DMS153 (cell line): Measurements from ENCODE around the gene MAP3K5.

ENCODE experiments used
- DNase-seq: peaks from one replicate; lab custom pipeline; 2025; lab: John Stamatoyannopoulos, UW

The MAP3K5 gene

DNA sequence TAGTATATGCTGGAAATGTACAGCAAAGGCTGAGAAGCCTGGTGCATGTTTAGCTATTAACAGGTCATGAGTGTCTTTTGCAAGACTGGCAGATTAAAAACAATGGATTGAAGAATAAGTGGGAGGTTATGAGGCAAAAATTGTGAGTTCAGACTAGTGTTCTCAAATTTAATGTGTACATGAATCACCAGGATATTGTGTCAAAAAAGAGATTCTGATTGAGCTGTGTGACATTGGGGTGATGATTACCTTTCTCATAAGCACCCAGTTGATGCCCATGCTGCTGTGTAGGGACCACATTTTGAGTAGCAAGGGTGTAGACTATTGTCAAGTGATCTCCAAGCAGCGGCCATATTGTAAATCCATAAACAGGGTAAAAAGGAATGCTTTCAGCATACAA is 44.8 kb downstream of the MAP3K5 start:
- no peak for DNase-seq

DNA sequence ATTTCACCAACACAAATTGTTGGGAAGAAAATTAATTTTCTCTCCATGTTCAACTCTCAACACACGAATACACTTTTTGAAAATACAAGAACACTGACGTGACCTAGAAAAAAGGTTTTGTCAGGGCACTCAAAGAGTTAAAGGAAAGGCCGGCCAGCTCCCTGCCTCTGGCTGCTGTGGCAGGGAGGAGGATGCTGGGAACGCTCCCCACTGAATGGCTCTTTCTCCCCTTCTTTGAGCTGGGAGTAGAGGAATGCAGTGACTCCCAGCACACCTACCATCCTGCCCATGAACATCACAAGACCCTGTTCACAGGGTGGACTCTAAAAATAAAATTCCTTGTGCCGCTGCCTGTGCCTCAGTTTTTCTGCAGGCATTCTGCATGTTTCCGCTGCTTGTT is 47.0 kb downstream of the MAP3K5 start:
- no peak for DNase-seq

DNA sequence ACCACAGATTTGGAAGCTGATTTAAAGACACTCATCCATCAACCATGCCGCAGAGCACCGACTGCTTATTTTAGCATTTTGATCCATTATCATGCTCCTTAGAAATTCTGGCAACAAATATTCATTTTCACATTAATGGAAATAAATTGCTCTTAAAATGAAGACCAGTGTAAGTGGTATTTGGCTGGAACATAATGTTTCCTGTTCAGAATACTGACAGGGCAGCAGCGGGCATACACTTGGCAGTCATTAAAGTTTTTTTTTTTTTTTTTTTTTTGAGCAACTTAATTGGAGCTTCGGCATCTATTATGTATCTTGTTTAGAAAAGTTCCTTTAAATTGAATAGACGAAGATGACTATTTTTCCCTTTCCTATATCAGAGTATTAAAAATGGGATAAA is 47.4 kb downstream of the MAP3K5 start:
- DNase-seq = no peak

DNA sequence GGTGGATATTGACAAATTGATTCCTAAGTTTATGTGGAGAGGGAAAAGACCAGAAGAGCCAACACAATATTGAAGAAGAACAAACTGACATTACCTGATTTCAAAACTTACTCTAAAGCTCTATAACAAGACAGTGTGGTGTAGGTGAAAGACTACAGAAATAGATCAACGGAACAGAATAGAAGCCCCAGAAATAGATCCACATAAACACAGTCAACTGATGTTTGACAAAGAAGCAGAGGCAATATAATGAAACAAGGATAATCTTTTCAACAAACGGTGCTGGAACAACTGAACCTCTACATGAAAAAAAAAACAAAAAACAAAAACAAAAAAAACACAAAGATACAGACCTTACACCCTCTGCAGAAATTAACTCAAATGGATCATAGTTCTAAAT is 50.2 kb downstream of the MAP3K5 start:
- no peak for DNase-seq

DNA sequence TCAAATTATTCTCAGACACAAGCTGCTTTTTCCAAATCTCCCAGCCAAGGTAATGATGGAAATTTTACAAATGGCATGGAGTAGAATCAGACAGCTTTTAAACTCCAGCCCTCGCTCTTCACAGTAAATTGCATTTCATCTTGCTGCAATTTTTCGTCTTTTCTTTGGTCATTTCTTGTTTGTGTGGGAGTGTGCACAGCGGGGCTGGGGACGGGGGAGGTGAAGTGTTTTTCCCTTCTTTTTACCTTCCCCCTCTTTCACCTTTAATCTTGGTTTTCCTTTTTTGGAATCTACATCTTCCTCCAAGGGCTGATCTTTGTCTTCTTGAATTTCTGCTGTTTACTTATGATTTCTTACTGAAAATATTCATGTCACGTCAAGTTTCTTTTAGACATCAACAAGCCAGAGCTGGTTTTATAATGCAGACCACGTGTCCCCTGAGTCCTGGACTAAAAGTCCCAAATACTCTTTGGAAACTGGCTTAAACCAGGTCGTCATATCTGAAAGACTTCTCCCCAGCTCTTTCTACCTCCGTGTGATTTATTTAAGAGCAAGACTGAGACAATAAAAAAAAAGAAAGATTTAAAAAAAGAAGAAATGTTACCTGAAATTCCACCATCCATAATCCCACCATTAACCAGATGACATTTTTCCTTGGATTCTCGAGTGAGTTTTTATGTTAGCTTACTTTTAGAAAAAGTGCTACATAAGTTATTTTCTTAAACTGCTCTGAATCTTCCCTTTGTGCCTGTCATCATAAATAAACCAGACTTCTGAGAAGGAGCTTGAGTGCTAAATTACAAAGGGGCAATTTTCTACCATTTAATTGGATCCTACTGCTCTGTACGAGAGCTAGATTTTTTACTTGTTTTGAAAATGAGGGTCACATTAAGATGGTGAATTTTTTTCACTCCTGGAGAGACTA is 52.0 kb downstream of the MAP3K5 start:
- no peak for DNase-seq

DNA sequence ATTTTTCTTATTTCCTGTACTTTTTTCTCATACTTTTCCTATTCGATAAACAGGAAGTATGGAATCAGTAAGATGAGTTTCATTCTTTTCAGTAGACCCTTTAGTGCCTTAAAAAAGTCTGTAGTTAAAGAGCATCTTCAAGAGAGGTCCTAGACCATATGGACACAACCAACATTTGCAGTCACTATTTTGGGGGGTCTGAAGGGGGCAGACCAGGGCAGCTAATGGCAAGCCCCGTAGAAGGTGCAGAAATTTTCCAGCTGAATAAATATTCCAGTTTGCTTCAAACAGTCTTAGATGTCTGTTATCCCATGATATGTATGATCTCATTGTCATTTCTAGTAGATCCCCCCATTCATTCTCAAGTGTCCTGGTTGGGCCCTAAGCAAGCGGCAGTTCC is 52.8 kb downstream of the MAP3K5 start:
- no peak for DNase-seq

DNA sequence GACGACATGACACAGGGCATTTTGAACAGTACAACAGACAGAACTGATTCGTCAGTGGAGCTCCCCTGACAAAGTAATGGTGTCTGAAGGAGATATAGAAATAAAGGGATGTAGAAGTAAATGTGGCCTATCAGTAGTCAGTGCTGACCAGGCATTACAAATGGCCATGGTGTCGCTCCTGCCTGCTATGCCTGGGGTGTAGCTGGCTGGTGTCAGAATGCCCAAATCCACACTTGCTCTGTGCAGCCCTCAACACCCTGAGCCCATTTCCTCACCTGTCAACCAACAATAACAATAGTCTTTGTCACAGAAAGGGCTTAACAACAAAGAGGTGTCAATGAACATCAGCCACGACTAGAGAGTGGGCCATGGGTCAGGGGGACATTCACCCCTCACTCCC is 53.2 kb downstream of the MAP3K5 start:
- DNase-seq = no peak

DNA sequence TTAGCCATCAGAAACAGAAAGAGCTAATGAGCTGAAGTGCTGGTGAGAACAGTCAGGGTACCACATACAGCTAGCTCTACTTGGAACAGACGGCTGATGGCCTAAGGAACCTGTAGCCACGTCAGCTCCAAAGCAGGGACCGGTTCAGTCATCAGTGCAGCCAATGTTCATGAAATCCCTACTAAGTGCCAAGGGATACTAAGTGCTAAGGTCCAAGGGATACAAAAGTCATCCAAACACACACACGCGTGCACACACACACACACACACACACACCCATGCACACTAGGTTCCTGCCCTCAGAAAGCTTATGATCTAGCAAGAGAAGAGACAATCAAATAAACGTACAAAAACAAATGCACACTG is 53.6 kb downstream of the MAP3K5 start:
- no peak for DNase-seq

DNA sequence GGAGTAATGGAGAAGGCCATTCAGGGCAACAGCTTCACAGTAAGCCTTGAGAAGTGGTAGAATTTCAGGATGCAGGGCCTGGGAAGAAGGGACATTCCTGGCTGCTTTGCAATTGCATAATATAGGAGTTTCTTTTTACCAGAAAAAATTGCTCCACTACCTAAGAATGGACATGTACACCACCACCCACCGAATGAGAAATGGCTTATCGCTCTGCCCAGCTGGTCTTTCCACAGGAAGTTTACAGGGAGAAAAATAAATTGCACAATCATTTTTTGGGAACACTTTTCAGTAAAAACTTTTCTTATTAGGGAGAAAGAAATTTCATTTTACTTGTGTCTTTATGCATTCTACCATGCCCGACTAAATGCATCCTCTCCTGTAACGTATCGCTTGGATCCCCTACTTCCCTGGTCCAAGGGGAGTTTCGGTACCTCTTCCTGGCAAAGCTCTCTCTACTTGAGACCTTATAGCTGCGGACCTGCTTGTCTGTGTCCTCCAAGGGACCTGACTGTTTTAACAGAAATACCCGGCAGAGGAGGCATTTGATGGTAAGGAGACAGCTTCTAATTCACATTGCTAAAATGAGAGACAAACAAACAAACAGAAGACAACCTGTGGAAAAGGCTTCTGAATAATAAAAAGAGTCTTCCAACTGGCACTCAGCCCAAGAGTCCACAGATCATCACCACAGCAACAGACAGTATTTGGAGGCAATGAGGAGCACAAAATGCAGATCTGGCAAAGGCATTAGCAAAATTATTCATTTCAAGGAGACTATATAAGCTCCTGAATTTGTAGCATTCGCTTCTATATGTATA is 54.2 kb downstream of the MAP3K5 start:
- no peak for DNase-seq

DNA sequence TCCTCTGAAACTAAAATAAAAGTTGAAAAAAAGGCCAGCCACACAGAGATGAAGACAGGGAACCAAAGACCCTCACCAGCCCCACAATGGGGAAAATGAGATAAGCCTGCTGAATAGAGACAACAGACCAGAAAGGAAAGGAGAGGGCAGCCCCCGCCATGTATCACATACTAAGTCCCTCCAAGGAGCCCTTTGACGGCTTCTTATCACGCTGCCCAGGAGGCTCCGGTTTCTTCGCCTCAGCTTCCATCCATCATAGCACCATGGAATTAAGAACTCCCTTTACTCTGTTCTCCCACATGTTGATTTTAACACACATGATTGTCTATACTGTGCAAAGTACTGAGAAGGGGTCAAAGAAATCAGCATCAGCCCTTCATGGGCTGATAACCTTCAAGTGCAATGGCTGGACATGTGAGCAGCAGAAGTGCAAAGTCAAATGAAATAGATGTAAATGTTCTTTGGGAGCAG is 54.9 kb downstream of the MAP3K5 start:
- no peak for DNase-seq

DNA sequence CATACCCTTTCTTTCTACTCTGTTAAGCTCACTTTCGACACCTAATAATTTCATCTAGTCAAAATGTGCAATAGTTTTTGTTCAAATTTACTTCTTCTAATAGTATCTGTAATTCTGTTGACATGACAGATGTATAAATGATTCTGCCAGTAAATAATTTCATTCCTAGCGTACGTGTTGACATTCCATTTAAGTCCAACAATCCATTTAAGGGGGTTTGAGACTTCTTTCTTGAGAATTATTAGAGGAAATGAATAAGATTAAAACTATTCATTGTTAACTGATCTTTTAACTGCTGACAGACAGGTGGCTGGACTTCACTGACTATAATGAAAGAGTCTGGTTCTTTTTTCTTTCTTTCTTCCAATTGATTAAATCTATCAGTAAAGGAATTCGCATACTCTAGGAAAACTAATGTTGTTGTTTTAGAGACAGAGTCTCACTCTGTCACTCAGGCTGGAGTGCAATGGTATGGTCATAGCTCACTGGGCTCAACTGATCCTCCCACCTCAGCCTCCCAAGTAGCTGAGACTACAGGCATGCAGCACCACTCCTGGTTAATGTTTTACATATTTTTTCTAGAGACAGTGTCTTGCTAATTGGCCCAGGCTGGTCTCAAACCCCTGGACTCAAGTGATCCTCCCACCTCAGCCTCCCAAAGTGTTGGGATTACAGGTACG is 55.9 kb downstream of the MAP3K5 start:
- no peak for DNase-seq

DNA sequence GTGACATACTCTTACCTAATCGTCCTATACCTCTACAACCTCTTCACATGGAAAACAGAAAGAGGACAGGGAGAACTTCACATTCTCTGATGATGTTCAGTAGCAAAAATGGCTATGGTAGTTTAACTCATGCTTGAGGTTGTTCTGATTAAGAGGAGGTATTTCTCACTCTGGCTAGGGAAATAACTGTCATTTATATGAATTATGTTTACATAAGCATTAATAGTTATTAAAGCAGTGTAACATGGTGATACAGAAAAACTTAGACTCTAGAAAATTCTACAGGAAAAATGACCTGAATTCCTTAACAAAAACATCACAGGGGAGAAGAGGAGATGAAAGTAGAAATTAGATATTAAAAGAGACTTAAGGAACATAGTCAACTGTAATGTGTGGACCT is 57.3 kb downstream of the MAP3K5 start:
- no peak for DNase-seq

DNA sequence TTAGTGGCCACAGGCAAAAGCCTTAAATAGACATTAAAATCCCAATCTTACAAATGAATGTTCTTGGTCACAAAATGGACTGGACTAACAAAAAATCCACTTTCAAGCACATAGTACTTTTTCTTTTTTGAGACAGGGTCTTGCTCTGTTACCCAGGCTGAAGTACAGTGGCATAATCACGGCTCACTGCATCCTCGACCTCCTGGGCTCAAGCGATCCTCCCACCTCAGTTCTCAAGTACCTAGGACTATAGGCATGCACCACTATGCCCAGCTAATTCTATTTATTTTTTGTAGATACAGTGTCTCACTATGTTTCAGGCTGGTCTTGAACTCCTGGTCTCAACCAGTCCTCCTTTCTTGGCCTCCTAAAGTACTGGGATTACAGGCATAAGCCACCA is 59.4 kb downstream of the MAP3K5 start:
- DNase-seq = no peak

DNA sequence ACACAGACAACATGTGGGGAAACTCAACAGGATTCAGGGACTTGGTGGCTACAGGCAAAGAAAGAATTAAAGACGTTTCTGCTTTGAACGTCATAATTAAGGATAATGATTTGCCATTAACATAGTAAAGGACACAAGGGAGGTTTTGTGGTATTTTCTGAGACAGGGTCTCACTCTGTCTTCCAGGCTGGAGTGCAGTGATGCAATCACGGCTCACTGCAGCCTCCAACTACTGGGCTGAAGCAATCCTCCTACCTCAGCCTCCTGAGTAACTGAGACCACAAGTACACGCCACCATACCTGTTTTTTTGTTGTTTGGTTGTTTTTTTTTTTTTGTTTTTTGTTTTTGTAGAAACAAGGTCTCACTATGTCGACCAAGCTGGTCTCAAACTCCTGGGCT is 62.4 kb downstream of the MAP3K5 start:
- no peak for DNase-seq

DNA sequence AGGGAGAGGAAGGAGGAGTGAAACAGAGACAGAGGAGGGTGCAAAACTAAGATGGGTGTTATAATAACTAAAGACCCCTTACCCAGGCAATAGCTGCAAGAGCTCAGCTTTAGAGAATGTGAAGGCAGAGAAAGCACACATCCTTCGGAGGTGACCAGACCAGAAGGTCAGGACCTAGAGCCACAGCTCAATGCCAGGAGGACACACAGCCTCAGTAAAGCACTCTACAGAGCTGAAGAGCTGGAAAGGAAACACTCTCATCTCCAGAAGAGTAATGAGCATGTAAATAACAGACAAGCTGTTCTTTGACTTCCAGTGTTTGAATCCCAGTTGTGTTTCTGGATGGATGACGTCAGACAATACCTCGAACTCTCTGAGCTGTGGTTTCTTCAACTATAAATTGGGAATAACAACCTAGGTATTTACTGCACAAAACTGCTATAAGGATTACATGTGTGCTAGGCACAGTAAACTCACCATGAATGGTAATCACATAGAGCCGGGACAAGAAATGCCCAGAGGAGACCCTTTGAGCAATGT is 63.2 kb downstream of the MAP3K5 start:
- DNase-seq = no peak

DNA sequence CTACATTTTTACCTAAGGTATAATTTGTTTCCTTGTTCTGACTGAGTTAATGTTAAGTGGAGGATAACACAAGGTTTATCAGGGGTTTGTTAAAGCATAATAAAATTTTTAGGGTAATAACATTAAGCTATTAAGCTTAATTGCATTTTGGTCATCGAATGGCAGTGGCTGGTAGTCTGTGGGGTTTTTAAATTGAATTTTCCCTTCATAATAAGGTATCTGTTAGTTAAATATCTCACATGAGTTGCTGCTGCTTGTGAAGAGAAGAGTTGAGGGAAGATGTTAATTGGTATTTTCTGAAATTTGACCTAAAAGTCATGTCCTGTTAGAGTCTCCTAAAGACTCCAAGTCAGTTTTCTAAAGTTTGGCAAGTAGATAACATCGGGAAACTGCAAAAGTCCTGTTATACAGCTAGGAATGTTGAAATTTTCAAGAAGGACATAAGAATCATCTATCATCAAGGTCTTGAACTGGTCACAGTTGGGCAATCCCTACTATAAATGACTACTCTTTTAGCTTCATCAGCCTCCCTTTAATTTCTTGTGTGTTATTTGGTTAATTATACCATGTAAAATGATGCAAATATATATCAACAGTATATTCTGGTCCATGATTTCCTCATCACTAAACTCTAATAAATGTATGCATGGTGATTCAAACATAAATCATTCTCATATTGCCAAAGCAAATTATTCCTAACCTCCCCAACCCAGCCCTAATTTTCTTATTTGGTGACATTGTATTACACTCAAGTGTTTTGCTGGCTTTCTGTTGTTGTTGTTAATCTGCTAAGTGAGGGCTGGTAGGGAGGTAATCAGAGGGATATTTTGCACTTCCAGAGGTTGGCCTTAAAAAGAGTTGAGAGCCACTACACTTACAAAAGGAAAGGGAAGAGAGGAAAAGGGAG is 64.0 kb downstream of the MAP3K5 start:
- DNase-seq = no peak

DNA sequence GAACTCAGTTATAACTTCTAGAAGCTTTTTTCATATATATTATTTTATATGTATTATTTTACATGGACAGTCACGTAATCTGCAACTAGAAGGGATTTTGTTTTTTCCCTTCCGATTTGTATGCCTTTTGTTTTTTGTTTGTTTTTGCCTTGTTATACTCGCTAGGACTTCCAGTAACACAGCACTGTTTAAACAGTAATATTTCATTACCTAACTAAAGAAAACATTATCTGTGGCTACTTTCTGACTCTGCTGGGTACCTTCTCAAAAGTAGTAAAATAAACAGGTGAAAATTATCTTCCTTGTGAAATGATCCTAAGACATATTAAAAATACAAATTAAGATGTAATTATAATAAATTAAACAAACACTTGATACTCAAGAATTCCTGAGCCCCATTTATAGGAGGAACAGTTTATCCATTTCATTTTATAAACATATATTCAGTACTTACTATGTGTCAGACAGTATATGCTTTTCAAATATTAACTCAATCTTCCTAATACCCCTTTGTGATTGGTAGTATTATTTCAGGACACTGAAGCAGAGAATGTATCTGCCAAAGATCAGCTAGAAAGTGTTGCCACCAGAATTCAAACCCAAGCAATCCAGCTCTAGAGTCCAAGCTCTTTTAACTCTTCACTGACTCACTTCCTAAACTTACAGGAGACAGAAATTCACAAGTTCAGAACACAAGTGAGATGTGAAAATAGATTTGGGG is 65.3 kb downstream of the MAP3K5 start:
- peak; percentile 41 for DNase-seq

DNA sequence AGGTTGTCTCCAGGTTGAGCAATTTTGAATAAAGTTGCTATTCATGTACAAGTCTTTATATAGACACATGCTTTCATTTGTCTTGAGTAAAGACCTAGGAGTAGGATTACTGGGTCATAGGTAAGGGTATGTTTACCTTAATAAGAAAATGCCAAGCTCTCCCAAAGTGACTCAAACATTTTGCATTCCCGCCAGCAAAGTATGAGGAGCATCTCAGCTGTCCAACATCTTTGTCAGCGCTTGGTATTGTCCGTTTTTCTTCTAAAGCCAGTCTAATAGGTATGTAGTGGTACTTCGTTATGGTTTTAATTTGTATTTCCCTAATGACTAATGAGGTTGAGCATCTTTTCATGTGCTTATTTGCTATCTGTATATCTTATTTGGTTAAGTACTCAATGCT is 67.2 kb downstream of the MAP3K5 start:
- no peak for DNase-seq

DNA sequence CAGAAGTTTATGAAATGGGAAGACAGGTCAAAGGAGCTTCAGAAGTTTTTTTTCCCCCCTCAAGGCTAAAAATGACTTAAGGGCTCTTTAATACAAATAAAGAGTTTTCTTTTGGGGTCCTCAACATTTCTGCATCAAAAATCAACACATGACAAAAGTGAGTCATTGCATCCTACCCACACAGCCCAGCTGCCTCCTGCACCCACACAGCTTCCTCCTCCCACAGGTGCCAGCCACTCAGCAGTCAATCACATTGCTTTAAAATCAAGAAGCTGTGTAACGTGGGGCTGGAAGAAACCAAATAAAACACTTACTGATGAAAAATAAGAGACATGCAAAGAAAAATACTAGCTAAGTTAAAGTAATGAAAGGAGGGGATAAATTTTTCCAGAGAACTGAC is 68.5 kb downstream of the MAP3K5 start:
- DNase-seq = no peak

DNA sequence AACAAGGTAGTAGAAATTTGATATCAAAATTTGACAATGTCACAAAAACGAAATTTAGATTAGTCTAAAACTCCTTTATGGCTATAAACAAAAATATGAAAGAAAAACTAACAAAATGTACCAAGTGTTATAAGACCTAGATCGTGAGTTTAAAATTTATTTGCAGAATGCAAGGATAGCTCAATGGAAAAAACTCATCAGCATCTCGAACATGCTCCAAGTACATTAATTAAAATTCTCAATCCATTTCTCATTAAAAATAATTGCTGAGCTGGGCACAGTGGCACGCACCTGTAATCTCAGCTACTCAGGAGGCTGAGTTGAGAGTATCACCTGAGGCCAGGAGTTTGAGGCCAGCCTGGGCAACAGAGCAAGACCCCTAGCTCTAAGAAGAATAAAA is 70.8 kb downstream of the MAP3K5 start:
- no peak for DNase-seq
